SH-SY5Y (cell line): ENCODE data around the gene ABCC1.

Experiments used
- GATA2 ChIP-seq: IDR thresholded peaks from 2 replicates; pipeline ENCODE4 v1.6.1; 2011; ENCODE audit warnings: mild to moderate bottlenecking, low read depth, low read length
- GATA3 ChIP-seq: IDR thresholded peaks from 2 replicates; pipeline ENCODE4 v1.6.1; 2011; ENCODE audit warnings: low read depth, mild to moderate bottlenecking, low read length, moderate library complexity

The ABCC1 gene

DNA sequence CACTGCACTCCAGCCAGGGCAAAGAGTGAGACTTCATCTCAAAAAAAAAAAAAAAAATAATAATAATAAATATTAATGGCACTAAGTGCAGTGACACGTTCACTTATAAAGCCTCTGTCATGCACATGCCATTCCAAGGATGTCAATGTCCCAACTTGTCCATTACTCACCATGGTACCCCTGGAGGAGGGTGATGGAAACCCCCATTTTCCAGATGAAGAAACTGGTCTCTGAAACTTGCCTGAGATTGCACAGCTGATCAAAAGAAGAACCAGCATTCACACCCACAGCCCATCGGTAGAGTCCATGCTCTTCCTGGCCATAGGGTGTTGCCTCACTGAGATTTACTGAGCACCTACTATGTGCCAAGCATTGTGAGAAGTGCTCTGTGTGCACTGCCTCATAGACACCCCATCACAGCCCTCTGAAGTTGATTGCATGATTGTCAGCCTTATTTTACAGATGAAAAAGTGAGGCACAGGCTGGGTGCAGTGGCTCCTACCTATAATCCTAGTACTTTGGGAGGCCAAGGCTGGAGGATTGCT lies 123.7 kb downstream of the ABCC1 start:
- TF ChIP-seq GATA2 (no peak), GATA3 (no peak)

DNA sequence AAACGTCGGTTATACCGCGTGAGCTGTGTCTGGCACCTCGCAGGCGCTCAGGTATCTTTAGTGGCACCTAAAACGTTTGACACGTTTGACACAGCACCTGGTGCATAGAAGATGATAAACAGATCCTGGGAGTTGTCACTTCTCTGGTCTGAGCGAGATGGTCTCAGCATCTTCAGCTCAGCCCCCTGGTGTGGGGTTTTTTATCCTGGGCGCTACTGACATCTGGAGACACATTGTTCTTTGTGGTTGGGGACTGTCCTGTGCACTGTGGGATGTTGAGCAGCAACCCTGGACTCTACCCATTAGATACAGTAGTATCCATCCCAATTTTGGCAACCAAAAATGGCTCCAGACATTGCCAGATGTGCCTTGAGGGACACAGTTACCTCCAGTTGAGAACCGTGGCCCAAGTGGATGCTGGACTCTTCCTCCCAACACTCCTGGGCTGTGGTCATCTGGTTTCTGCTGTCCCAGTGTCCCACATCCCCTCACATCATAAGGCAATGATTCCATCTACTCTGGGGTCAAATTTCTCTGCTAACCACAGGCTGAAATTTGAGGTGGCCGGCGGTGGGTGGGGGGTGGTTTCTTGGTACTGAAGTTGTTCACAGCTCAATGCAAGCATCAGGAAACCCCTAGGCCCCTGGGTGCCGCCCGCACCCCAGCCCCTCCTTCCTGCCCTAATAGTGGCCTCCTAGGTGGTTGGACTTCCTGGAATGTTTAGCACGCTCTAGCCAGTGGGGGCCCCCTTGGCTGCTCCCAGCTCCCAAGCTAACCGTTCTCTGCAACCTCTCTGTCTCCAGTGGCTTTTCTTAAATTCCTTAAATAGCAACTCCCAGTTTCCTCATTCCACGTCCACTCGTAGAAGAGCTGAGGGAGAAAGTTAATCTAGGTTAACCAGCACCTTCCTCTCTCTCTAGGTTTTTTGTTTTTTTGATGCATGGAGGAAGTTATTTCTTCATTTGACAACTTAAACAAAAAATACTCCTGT lies 124.8 kb downstream of the ABCC1 start:
- TF ChIP-seq GATA3, result no peak
- no peak for TF ChIP-seq GATA2

DNA sequence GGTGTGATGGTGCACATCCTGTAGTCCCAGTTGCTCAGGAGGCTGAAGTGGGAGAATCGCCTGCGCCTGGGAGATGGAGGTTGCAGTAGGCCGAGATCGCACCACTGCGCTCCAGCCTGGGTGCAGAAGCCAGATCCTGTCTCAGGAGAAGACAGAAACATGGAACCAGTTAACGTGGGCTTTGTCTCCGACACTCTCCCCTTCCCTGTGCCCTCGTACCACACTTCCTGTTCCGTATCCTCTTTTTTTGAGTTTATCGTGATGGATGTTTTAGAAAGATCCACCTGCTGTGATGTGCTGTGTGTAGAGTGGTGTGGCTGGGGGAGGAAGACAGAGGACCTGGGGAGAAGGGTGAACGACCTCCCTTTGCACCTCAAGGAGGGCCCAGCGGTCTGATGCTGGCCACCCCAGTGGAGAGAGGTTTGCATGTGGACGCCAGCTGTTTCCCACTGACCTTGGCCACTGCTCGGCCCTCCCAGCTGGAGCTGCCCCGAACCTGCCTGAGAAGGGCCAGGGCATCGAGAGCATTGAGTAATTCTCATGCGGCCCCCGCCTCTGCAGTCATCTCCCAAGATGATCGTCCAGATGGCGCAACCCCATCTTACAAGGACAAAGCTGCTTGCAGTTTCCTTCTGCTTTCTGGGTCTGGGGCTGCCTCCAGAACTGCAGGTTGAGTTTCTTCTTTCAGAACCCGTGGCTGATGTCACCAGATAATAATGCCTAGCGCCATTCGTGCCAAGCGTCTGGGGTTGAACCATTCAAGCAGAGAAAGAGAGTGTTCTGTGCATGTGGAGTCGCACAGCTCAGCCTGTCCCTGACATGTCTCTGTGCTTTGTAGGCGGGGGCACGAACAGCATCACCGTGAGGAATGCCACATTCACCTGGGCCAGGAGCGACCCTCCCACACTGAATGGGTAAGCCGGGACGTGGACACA lies 126.3 kb downstream of the ABCC1 start:
- TF ChIP-seq GATA3 (no peak), GATA2 (no peak)

- TF ChIP-seq GATA3 (no peak), GATA2 (no peak)
Measured at GRCh38 chr16:16076423-16076813, 127.0 kb downstream of the ABCC1 start.

DNA sequence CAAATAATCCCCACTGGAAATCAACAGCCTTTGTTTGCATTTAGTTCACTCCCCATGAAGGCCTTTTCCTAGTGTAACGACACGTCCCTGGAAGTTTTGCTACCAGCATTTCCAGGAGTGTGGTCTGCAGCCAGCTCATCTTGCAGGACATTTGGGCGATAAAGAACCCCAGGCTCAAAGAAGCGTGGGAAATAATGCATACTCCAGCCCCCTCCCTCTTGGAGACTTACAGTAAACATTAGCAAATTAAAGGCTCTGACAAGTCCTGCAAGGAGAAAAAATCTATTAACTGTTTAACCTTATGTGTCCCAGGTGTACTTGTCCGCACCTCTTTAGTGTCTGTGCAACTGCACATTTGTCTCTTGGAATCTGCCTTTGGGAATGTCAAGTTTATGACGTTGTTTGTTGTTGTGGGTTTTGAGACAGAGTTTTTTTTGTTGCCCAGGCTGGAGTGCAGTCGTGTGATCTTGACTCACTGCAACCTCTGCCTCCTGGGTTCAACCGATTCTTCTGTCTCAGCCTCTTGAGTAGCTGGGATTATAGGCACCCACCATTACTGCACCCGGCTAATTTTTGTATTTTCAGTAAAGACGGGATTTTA lies 131.1 kb downstream of the ABCC1 start:
- no peak for TF ChIP-seq GATA2
- no peak for TF ChIP-seq GATA3

- TF ChIP-seq GATA2 (no peak), GATA3 (no peak)
Measured at GRCh38 chr16:16081141-16081540, 131.7 kb downstream of the ABCC1 start.

- TF ChIP-seq GATA2 (no peak), GATA3 (no peak)
Measured at GRCh38 chr16:16082255-16082654, 132.8 kb downstream of the ABCC1 start.

- TF ChIP-seq GATA2 (no peak), GATA3 (no peak)
Measured at GRCh38 chr16:16083421-16084156, 134.2 kb downstream of the ABCC1 start.

DNA sequence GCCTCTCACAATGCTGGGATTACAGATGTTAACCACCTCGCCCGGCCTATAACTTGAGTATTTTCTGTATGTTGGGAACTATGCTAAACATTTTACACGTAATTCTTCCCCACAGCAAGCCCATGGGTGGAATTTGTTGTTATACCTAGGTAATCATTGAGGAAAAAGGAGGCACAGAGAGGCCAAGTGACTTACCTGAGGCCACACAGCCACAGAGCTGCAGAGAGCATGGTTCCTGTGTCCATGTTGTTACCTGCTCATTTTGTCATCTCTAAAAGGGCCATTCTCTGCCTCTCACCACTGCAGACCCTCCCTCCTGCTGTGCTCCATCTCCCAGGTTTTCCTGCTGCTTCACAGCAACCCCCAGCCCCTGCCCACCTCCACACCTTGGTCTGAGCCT lies 135.5 kb downstream of the ABCC1 start:
- TF ChIP-seq GATA3 (no peak), GATA2 (no peak)

DNA sequence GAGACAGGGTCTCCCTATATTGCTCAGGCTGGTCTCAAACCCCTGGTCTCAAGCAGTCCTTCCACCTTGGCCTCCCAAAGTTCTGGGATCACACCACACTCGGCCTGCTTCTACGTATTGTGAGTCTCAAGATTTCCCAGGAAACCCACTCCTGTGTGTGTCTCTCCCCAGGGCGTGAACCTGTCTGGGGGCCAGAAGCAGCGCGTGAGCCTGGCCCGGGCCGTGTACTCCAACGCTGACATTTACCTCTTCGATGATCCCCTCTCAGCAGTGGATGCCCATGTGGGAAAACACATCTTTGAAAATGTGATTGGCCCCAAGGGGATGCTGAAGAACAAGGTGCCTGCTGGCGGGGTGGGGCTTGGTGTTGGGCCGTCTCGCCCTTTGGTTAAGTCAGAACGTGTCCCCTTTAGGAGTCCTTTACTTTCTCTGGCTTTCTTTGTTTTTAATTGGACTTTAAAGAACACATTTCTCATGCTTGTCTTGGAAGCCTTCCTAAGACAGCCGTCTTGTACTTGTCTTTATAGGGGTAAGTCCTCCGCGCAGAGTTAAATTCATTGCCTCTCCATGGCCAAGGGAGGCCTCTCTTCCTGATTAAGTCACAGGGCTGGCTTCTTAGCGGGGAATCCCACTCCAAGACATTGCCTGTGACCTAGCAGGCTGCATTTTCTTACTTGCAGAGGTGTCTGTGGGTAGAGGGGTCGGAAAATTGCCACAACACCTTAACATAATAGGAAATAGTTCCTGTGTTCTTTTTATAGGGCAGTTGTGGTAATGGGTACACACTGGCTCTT lies 137.4 kb downstream of the ABCC1 start:
- TF ChIP-seq GATA2 (no peak), GATA3 (no peak)

GRCh38 chr16:16090238-16090637 lies 140.8 kb downstream of the ABCC1 start:
- TF ChIP-seq GATA3 (no peak), GATA2 (no peak)

- TF ChIP-seq GATA3 (no peak), GATA2 (no peak)
Measured at GRCh38 chr16:16092925-16093627, 143.7 kb downstream of the ABCC1 start.
